GM19372 (cell line): Measurements from ENCODE around the gene BTBD17.

Experiments
- ATAC-seq: cut with Tn5 transposase; IDR thresholded peaks from one replicate; pipeline ENCODE4 v1.9.1; 2021; ENCODE audit warnings: mild to moderate bottlenecking, low read depth, moderate library complexity; ENCODE audit not compliant: unreplicated experiment

The BTBD17 gene

GRCh38 chr17:74340470-74341023 lies 21.1 kb downstream of the BTBD17 start:
- ATAC-seq = no peak

DNA sequence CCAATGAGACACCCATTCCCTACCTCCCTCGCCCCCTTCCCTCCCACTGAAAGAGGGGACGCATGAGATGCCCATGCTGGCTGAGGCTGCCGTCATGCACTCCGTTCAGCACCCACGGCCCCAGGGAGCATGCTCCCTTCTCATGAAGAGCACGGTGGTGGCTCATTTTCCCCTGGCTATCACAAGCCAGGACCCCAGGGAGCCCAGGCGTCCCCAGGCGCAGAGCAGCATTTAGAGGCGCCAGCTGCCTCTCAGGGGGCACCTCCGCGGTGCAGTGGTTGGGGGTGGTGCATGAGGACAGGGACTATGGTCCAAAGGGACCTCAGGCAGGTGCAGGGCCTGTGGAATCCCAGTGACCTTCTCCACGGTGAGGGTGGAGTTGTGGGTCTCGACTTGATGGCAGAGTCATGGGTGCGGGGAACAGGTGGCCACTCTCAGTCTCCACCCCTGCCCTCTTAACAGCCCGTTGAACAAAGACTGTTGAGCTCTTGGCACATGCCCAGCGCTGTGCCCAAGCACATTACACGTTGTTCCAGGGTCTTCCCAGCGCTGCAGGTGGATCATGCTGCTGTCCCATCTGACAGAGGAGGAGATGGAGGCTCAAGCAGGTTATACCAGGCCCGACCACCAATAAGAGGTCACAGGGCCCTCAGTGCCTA lies 22.0 kb downstream of the BTBD17 start:
- no peak for ATAC-seq

DNA sequence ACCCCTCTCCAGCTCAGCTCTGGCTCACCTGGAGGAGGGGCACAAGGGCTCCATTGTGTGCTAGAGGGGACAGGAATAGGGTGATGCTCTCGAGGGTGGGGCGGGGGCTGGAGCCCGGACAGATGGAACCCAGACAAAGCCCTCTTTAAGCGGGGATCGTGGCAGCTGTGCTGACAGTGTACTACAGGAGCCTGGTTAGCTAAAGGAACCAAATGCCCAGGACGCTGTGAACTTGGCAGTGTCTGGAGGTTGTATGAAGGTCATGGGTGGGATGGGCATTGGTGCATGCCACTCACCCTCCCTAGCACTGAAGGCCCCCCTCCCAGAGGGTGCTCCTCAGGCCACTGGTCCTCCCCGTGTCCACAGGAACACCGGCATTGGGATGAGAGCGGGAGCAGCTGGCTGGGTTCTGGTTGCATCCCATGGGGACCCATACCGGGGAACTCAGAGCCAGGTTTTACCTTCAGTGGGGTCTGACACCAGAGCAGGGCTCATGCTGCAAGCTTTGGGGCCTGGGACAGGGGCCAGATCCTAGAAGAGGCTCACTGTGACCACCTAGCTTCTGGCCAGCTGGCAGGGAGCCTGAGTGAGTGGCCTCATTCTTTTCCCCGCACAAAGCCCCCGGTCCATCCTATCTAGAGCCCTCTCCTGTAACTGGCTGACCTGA lies 23.7 kb downstream of the BTBD17 start:
- no peak for ATAC-seq

- ATAC-seq = no peak
Observed at GRCh38 chr17:74336307-74336706, 25.4 kb downstream of the BTBD17 start.

DNA sequence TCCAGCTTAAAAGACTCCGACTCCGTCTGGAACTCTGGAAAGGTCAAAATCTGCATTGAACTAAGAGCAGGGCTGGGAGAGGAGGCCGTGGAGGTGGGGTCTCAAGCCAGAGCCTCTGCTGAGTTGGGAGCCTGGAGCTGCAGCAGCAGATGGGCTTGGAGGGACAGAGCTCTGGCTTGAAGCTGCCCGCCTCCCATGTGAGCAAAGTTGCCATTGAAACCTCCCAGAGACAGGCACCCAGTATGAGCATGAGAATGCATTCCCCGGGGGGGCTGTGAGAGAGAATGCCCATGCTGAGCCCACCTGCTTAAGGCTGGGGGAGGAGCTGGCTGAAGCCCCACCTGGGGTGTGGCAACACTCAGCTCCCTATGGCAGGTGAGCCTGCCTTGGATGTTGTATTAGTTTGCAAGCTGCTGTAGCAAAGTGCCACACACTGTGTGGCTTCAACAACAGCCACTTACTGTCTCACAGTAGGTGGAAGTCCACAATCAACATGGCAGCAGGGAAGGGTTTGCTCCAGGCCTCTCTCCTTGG lies 26.1 kb downstream of the BTBD17 start:
- ATAC-seq = no peak

GRCh38 chr17:74334393-74335039 lies 27.2 kb downstream of the BTBD17 start:
- ATAC-seq = no peak

- ATAC-seq = no peak
Observed at GRCh38 chr17:74332763-74333283, 28.8 kb downstream of the BTBD17 start.

GRCh38 chr17:74332017-74332650 lies 29.5 kb downstream of the BTBD17 start:
- ATAC-seq = no peak

- no peak for ATAC-seq
Observed at GRCh38 chr17:74330446-74330845, 31.2 kb downstream of the BTBD17 start.

- ATAC-seq = no peak
Observed at GRCh38 chr17:74329378-74329777, 32.3 kb downstream of the BTBD17 start.

- no peak for ATAC-seq
Observed at GRCh38 chr17:74328487-74328886, 33.2 kb downstream of the BTBD17 start.

GRCh38 chr17:74326506-74326905 lies 35.2 kb downstream of the BTBD17 start:
- no peak for ATAC-seq

DNA sequence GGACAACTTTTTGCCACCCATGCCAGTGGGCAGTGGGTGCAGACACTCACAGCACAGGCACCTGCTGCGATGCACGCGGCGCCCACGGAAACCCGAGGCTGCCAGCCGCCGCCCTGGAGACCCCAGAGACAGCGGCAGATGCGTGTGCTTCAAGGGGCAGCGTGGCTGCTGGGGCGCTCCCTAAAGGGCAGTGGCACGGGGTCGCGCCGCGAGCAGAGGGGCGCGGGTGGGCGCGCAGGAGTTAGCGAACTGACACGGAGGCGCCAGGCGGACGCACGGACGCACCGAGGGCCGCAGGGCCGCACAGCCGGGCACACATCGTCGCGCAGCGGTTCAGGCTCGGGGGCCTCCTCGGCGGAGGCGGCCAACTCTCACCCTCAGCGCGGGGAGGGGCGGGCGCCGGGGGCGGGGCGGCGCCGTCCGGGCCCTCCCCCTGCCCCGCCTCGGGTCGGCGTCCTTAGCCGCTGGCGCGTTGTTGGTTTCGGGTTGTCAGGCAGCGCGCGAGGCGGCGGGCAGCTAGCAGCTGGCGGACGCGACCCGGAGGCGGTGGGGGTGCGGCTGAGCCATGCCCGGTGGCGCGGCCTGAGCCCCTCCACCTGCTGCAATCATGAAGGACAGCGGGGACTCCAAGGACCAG lies 35.8 kb downstream of the BTBD17 start, which contains the start of gene KIF19:
TSS of gene KIF19 (plus strand) at position 484 of the 637 bp plus-strand sequence. CDS start at position 608, 124 bp downstream.
- peak; percentile 64 for ATAC-seq

- no peak for ATAC-seq
Observed at GRCh38 chr17:74325376-74325742, 36.3 kb downstream of the BTBD17 start.

- no peak for ATAC-seq
Observed at GRCh38 chr17:74324521-74324920, 37.1 kb downstream of the BTBD17 start.

DNA sequence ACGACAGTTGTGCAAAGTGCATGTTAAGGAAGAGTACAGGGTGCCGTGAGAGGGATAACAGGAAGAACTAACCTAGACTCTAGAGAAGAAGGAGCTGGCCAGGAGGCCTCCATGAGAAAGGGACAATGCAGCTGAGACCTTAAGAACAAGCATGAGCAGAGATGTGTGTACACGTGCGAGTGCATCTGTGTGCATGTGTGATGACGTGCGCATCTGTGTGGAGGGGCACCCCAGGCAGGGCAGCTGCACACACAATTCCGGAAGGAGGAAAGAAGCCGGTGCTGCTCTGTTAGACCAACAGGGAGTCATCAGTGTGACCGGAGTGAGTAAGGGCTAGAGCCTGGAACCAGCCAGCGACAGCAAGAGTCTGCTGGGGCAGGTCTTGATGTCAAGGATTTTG lies 43.3 kb downstream of the BTBD17 start:
- ATAC-seq = no peak

DNA sequence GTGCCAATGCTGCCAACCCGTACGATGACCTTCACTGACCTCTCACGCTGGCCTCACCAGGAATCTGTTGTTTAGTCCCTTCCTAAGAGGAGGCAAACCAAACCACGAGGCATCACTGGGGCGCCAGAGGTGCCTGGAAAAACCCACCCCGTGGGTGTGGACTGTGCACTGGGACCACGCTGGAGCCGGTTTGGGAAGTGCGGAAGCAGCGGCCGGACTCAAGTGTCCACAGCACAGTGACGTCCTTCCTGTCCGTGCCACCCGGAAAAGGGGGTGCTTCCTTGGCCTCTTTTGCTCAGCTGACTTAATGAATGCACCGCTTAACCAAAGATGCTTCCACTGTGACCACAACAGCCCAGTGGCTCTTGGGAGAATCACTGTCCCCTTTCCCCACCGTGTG lies 44.6 kb downstream of the BTBD17 start:
- ATAC-seq = no peak

- no peak for ATAC-seq
Observed at GRCh38 chr17:74316220-74316619, 45.4 kb downstream of the BTBD17 start.

GRCh38 chr17:74314877-74315276 lies 46.8 kb downstream of the BTBD17 start:
- ATAC-seq = no peak

DNA sequence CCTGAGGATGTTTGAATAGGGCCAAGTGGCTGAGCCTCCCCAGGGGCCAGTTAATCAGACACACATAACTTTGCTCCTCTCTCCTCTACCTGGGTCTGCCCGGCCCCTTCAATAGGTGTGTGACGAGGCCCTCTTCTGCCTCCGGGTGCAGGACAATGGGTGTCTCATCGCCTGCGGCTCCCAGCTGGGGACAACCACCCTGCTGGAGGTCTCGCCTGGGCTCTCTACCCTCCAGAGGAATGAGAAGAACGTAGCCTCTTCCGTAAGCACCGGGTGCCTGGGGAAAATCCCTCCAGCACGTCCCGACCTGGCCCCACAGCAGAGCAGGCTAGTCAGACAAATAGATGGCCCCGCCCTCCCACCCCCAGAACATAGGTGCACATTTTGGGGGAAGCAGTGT lies 51.8 kb downstream of the BTBD17 start:
- no peak for ATAC-seq
